Measurements from ENCODE around the gene DUSP2.

DUSP2 gene

GRCh38 chr2:96098900-96099590 lies 46.2 kb downstream of the DUSP2 start:
- Histone ChIP-seq H2BK5ac (ENCODE audit: low read length) (no peak overlapping the region), H3K4me3 (ENCODE audit: low read length) (no peak overlapping the region), H3K23ac (ENCODE audit: low read length) (no peak overlapping the region), H3K79me2 (ENCODE audit: control insufficient read depth, insufficient read depth, low read length) (no peaks in the 10 kb centered on the region), H3K56ac (ENCODE audit: low read length) (no peak overlapping the region), H3K79me1 (ENCODE audit: low read length) (no peaks in the 10 kb centered on the region), H3K27ac (ENCODE audit: low read depth, low read length) (no peak overlapping the region), H3K27me3 (ENCODE audit: insufficient read depth, low read length, poor library complexity) (no peaks in the 10 kb centered on the region), H3K18ac (ENCODE audit: low read length) (no peak overlapping the region), H2BK120ac (ENCODE audit: low read depth, low read length) (no peak overlapping the region), H3K4me2 (ENCODE audit: low read length) (no peak overlapping the region), H2AK5ac (ENCODE audit: low read length) (no peak overlapping the region), H3K4ac (ENCODE audit: low read depth, low read length) (no peak overlapping the region), H2BK15ac (replicated peaks; ENCODE audit: low read depth) (no peak overlapping the region), H4K5ac (ENCODE audit: low read length) (no peak overlapping the region), H4K8ac (ENCODE audit: low read depth, low read length) (no peak overlapping the region), H3K36me3 (ENCODE audit: control insufficient read depth, insufficient read depth, low read length) (no peaks in the 10 kb centered on the region), H3K9ac (ENCODE audit: low read length) (no peak overlapping the region), H3K4me1 (ENCODE audit: control insufficient read depth, low read depth, low read length) (no peaks in the 10 kb centered on the region)
- DNase-seq: no peak
- no CpG with 5 or more reads among the region's 11 CpGs for WGBS (ENCODE audit: extremely low coverage, insufficient coverage, low lambda C conversion rate)

- Histone ChIP-seq H3K36me3 (ENCODE audit: control insufficient read depth, insufficient read depth, low read length) (no peaks in the 10 kb centered on the region), H3K18ac (ENCODE audit: low read length) (no peak overlapping the region), H2BK5ac (ENCODE audit: low read length) (no peak overlapping the region), H4K5ac (ENCODE audit: low read length) (no peak overlapping the region), H3K79me1 (ENCODE audit: low read length) (no peaks in the 10 kb centered on the region), H2AK5ac (ENCODE audit: low read length) (no peak overlapping the region), H3K27me3 (ENCODE audit: insufficient read depth, low read length, poor library complexity) (no peaks in the 10 kb centered on the region), H3K4me2 (ENCODE audit: low read length) (no peak overlapping the region), H3K4me3 (ENCODE audit: low read length) (no peak overlapping the region), H2BK120ac (ENCODE audit: low read depth, low read length) (no peak overlapping the region), H3K9ac (ENCODE audit: low read length) (no peak overlapping the region), H3K56ac (ENCODE audit: low read length) (no peak overlapping the region), H2BK15ac (replicated peaks; ENCODE audit: low read depth) (no peak overlapping the region), H3K79me2 (ENCODE audit: control insufficient read depth, insufficient read depth, low read length) (no peaks in the 10 kb centered on the region), H3K4me1 (ENCODE audit: control insufficient read depth, low read depth, low read length) (no peaks in the 10 kb centered on the region), H3K23ac (ENCODE audit: low read length) (no peak overlapping the region), H3K27ac (ENCODE audit: low read depth, low read length) (no peak overlapping the region), H3K4ac (ENCODE audit: low read depth, low read length) (no peak overlapping the region), H4K8ac (ENCODE audit: low read depth, low read length) (no peak overlapping the region)
- DNase-seq: no peak
- WGBS (ENCODE audit: extremely low coverage, insufficient coverage, low lambda C conversion rate): no CpG with 5 or more reads among the region's 7 CpGs
These were observed 47.1 kb downstream of the DUSP2 start for GRCh38 chr2:96097951-96098823.

GRCh38 chr2:96097441-96097840 lies 47.8 kb downstream of the DUSP2 start:
- no peak overlapping the region for H3K4me3 ChIP-seq (ENCODE audit: low read length)
- H3K27ac ChIP-seq (ENCODE audit: low read depth, low read length): no peak overlapping the region
- WGBS (ENCODE audit: extremely low coverage, insufficient coverage, low lambda C conversion rate): no CpG with 5 or more reads among the region's 5 CpGs
- H4K5ac ChIP-seq (ENCODE audit: low read length): no peak overlapping the region
- no peaks in the 10 kb centered on the region for H3K4me1 ChIP-seq (ENCODE audit: control insufficient read depth, low read depth, low read length)
- H3K4me2 ChIP-seq (ENCODE audit: low read length): no peak overlapping the region
- H3K79me1 ChIP-seq (ENCODE audit: low read length): no peaks in the 10 kb centered on the region
- no peaks in the 10 kb centered on the region for H3K79me2 ChIP-seq (ENCODE audit: control insufficient read depth, insufficient read depth, low read length)
- DNase-seq: no peak
- H3K36me3 ChIP-seq (ENCODE audit: control insufficient read depth, insufficient read depth, low read length): no peaks in the 10 kb centered on the region
- no peak overlapping the region for H3K23ac ChIP-seq (ENCODE audit: low read length)
- no peak overlapping the region for H3K9ac ChIP-seq (ENCODE audit: low read length)
- no peak overlapping the region for H3K18ac ChIP-seq (ENCODE audit: low read length)
- no peak overlapping the region for H2BK15ac ChIP-seq (replicated peaks; ENCODE audit: low read depth)
- H3K56ac ChIP-seq (ENCODE audit: low read length): no peak overlapping the region
- H3K4ac ChIP-seq (ENCODE audit: low read depth, low read length): no peak overlapping the region
- no peak overlapping the region for H2BK120ac ChIP-seq (ENCODE audit: low read depth, low read length)
- H2AK5ac ChIP-seq (ENCODE audit: low read length): no peak overlapping the region
- no peaks in the 10 kb centered on the region for H3K27me3 ChIP-seq (ENCODE audit: insufficient read depth, low read length, poor library complexity)
- no peak overlapping the region for H4K8ac ChIP-seq (ENCODE audit: low read depth, low read length)
- H2BK5ac ChIP-seq (ENCODE audit: low read length): no peak overlapping the region

GRCh38 chr2:96095116-96095636 lies 50.1 kb downstream of the DUSP2 start:
- Histone ChIP-seq H2BK5ac (ENCODE audit: low read length) (no peak overlapping the region), H3K4ac (ENCODE audit: low read depth, low read length) (no peak overlapping the region), H2AK5ac (ENCODE audit: low read length) (no peak overlapping the region), H3K18ac (ENCODE audit: low read length) (no peak overlapping the region), H3K23ac (ENCODE audit: low read length) (no peak overlapping the region), H3K27ac (ENCODE audit: low read depth, low read length) (no peak overlapping the region), H3K27me3 (ENCODE audit: insufficient read depth, low read length, poor library complexity) (no peaks in the 10 kb centered on the region), H2BK15ac (replicated peaks; ENCODE audit: low read depth) (no peak overlapping the region), H3K4me2 (ENCODE audit: low read length) (no peak overlapping the region), H3K4me3 (ENCODE audit: low read length) (no peak overlapping the region), H4K8ac (ENCODE audit: low read depth, low read length) (no peak overlapping the region), H3K79me1 (ENCODE audit: low read length) (no peaks in the 10 kb centered on the region), H3K79me2 (ENCODE audit: control insufficient read depth, insufficient read depth, low read length) (no peaks in the 10 kb centered on the region), H3K36me3 (ENCODE audit: control insufficient read depth, insufficient read depth, low read length) (no peaks in the 10 kb centered on the region), H3K4me1 (ENCODE audit: control insufficient read depth, low read depth, low read length) (peaks cover 2% of the 10 kb centered on the region), H3K9ac (ENCODE audit: low read length) (no peak overlapping the region), H3K56ac (ENCODE audit: low read length) (no peak overlapping the region), H4K5ac (ENCODE audit: low read length) (no peak overlapping the region), H2BK120ac (ENCODE audit: low read depth, low read length) (no peak overlapping the region)
- no peak for DNase-seq
- WGBS (ENCODE audit: extremely low coverage, insufficient coverage, low lambda C conversion rate): no CpG with 5 or more reads among the region's 7 CpGs

- peaks cover 2% of the 10 kb centered on the region for H3K4me1 ChIP-seq (ENCODE audit: control insufficient read depth, low read depth, low read length)
- no peaks in the 10 kb centered on the region for H3K27me3 ChIP-seq (ENCODE audit: insufficient read depth, low read length, poor library complexity)
- no CpG with 5 or more reads among the region's 4 CpGs for WGBS (ENCODE audit: extremely low coverage, insufficient coverage, low lambda C conversion rate)
- H3K23ac ChIP-seq (ENCODE audit: low read length): no peak overlapping the region
- H2BK5ac ChIP-seq (ENCODE audit: low read length): no peak overlapping the region
- no peak overlapping the region for H4K5ac ChIP-seq (ENCODE audit: low read length)
- H3K4me2 ChIP-seq (ENCODE audit: low read length): no peak overlapping the region
- no peak overlapping the region for H2BK120ac ChIP-seq (ENCODE audit: low read depth, low read length)
- H3K4ac ChIP-seq (ENCODE audit: low read depth, low read length): no peak overlapping the region
- no peak overlapping the region for H3K56ac ChIP-seq (ENCODE audit: low read length)
- DNase-seq: no peak
- H3K9ac ChIP-seq (ENCODE audit: low read length): no peak overlapping the region
- H4K8ac ChIP-seq (ENCODE audit: low read depth, low read length): no peak overlapping the region
- no peak overlapping the region for H3K27ac ChIP-seq (ENCODE audit: low read depth, low read length)
- H3K36me3 ChIP-seq (ENCODE audit: control insufficient read depth, insufficient read depth, low read length): no peaks in the 10 kb centered on the region
- no peak overlapping the region for H3K4me3 ChIP-seq (ENCODE audit: low read length)
- no peak overlapping the region for H2BK15ac ChIP-seq (replicated peaks; ENCODE audit: low read depth)
- no peak overlapping the region for H2AK5ac ChIP-seq (ENCODE audit: low read length)
- H3K18ac ChIP-seq (ENCODE audit: low read length): no peak overlapping the region
- H3K79me1 ChIP-seq (ENCODE audit: low read length): no peaks in the 10 kb centered on the region
- H3K79me2 ChIP-seq (ENCODE audit: control insufficient read depth, insufficient read depth, low read length): no peaks in the 10 kb centered on the region
These were observed 51.7 kb downstream of the DUSP2 start for GRCh38 chr2:96093528-96093927.
